Activated naive CD4-positive, alpha-beta T cell treated with anti-CD3 and anti-CD28 coated beads, Interleukin-2, amount 10 ng/mL, durations not matched to agents 7 days and 5 days (primary cell): ENCODE measurements around the gene GMPR2.
"Not testable (repeated sequence)": the region's sequence is repeated elsewhere in the genome, so short reads cannot be mapped to it uniquely, and the experiment has no call there.

Experiments used
- CTCF ChIA-PET: fragments of 350-600 bp; sonication (Branson Sonifier 250); formaldehyde crosslinking; loops from one replicate; lab custom pipeline; 2021; ENCODE audit warnings: antibody characterized with exemption; lab: Charles Lee
- DNase-seq: peaks from one replicate; pipeline ENCODE4 v3.0.0-alpha.2; 2020
- H3K27ac Mint-ChIP-seq: one replicate; pipeline ENCODE4 v1.8.0; 2021; ENCODE audit warnings: mild to moderate bottlenecking, moderate library complexity, mixed read lengths
- H3K27me3 Mint-ChIP-seq: one replicate; pipeline ENCODE4 v1.8.0; 2021; ENCODE audit warnings: mild to moderate bottlenecking, mixed read lengths
- H3K36me3 Mint-ChIP-seq: one replicate; pipeline ENCODE4 v1.8.0; 2021; ENCODE audit warnings: mixed read lengths
- H3K4me1 Mint-ChIP-seq: one replicate; pipeline ENCODE4 v1.8.0; 2021; ENCODE audit warnings: mixed read lengths
- H3K4me3 Mint-ChIP-seq: one replicate; pipeline ENCODE4 v1.8.0; 2021; ENCODE audit warnings: mild to moderate bottlenecking, moderate library complexity, mixed read lengths
- H3K9me3 Mint-ChIP-seq: one replicate; pipeline ENCODE4 v1.8.0; 2021; ENCODE audit warnings: mixed read lengths

The GMPR2 gene

GRCh38 chr14:24240110-24240918 lies 7.6 kb downstream of the GMPR2 start:
- no peaks in the 10 kb centered on the region for H3K27me3 Mint-ChIP-seq
- CTCF ChIA-PET = interaction anchor here (1.1 to 9.1 kb wide), 3 partner anchors 59 to 69 kb away, joined by 4 to 223 read pairs (median 17); partner anchors contain the start of genes CIDEB, DHRS1, LTB4R2 and NOP9
- H3K9me3 Mint-ChIP-seq = no peaks in the 10 kb centered on the region
- peak overlapping the region; percentile 81 for H3K4me3 Mint-ChIP-seq
- H3K36me3 Mint-ChIP-seq = peaks cover 59% of the 10 kb centered on the region
- peak overlapping the region; percentile 38 for H3K27ac Mint-ChIP-seq
- H3K4me1 Mint-ChIP-seq = peaks cover 71% of the 10 kb centered on the region
- DNase-seq = no peak

- CTCF ChIA-PET = interaction anchor here (0.7 to 9.1 kb wide), 26 partner anchors 8 to 189 kb away, joined by 3 to 223 read pairs (median 4); partner anchors contain the start of genes CHMP4A, CIDEB, DCAF11 and DHRS1
- H3K9me3 Mint-ChIP-seq = no peaks in the 10 kb centered on the region
- peak; percentile 96 for DNase-seq
- peak overlapping the region; percentile 97 for H3K27ac Mint-ChIP-seq
- peaks cover 42% of the 10 kb centered on the region for H3K36me3 Mint-ChIP-seq
- H3K4me1 Mint-ChIP-seq = peaks cover 67% of the 10 kb centered on the region
- no peaks in the 10 kb centered on the region for H3K27me3 Mint-ChIP-seq
- peak overlapping the region; percentile 81 for H3K4me3 Mint-ChIP-seq
Measured at GRCh38 chr14:24241829-24242443, 9.2 kb downstream of the GMPR2 start.

DNA sequence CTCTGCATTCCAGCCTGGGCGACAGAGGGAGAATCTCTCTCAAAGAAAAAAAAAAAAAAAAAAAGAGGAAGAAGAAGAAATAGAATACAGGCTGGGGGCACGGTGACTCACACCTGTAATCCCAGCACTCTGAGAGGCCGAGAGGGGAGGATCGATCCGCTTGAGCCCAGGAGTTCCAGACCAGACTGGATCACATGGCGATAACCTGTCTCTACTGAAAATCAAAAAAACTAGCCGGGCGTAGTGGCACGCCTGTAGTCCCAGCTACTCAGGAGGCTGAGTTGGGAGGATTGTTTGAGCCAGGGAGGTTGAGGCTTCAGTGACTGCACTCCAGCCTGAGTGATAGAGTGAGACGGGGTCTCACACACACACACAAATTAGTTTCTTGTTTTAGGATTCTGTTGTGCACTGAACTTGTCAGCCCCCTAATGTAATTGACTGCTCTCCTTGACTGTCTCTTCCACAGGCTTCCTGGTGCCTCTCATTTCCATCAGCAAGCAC lies 10.7 kb downstream of the GMPR2 start:
- H3K9me3 Mint-ChIP-seq = no peaks in the 10 kb centered on the region
- CTCF ChIA-PET = interaction anchor here (0.5 to 9.1 kb wide), 23 partner anchors 8 to 680 kb away, joined by 3 to 223 read pairs (median 5); partner anchors contain the start of genes CIDEB, DCAF11, DHRS1 and GMPR2
- H3K27ac Mint-ChIP-seq = peak overlapping the region; percentile 97
- H3K4me3 Mint-ChIP-seq = peak overlapping the region; percentile 81
- H3K36me3 Mint-ChIP-seq = peaks cover 28% of the 10 kb centered on the region
- H3K27me3 Mint-ChIP-seq = no peaks in the 10 kb centered on the region
- H3K4me1 Mint-ChIP-seq = peaks cover 66% of the 10 kb centered on the region
- no peak for DNase-seq

GRCh38 chr14:24245350-24245749 lies 12.6 kb downstream of the GMPR2 start:
- not testable (repeated sequence) for DNase-seq, H3K27ac Mint-ChIP-seq, H3K27me3 Mint-ChIP-seq, H3K9me3 Mint-ChIP-seq, H3K4me3 Mint-ChIP-seq
- Mint-ChIP-seq H3K4me1 (peaks cover 57% of the 10 kb centered on the region), H3K36me3 (peaks cover 13% of the 10 kb centered on the region)
- CTCF ChIA-PET = interaction anchor here (0.8 to 9.1 kb wide), 10 partner anchors 26 to 86 kb away, joined by 3 to 223 read pairs (median 5); partner anchors contain the start of genes CHMP4A, CIDEB, DHRS1 and LTB4R2

DNA sequence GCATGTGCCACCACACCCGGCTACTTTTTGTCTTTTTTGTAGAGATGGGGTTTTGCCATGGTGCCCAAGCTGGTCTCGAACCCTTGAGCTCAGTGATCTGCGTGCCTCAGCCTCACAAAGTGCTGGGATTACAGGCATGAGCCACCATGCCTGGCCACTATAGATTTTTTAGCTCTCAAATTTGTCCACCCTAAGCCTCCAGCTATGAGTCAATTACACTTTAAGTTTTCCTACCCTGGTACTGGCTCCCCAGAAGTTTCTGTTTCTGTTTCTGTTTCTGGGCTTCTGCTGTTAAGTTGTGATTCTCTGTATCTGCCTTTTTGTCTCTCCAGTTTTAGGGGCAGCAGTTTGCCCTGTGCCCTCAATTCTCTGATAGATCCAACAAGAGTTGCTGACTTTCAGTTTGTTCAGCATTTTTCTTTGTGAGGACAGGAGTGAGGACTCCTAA lies 14.1 kb downstream of the GMPR2 start:
- Mint-ChIP-seq H3K4me3 (peak overlapping the region; percentile 43), H3K27me3 (no peaks in the 10 kb centered on the region), H3K27ac (peak overlapping the region; percentile 90), H3K9me3 (no peaks in the 10 kb centered on the region), H3K4me1 (peaks cover 60% of the 10 kb centered on the region), H3K36me3 (peaks cover 6% of the 10 kb centered on the region)
- CTCF ChIA-PET = interaction anchor here (1.0 to 9.1 kb wide), 13 partner anchors 22 to 185 kb away, joined by 3 to 223 read pairs (median 9); partner anchors contain the start of genes CIDEB, DHRS1, LTB4R2 and NOP9
- DNase-seq = peak; percentile 48

- CTCF ChIA-PET = interaction anchor here (1.0 to 9.1 kb wide), 15 partner anchors 21 to 184 kb away, joined by 3 to 223 read pairs (median 6); partner anchors contain the start of genes CIDEB, DHRS1, LTB4R2 and NOP9
- Mint-ChIP-seq H3K36me3 (peaks cover 3% of the 10 kb centered on the region), H3K4me1 (peaks cover 57% of the 10 kb centered on the region), H3K27ac (peak overlapping the region; percentile 90), H3K4me3 (peak overlapping the region; percentile 2), H3K27me3 (no peaks in the 10 kb centered on the region), H3K9me3 (no peaks in the 10 kb centered on the region)
- no peak for DNase-seq
Measured at GRCh38 chr14:24247422-24247821, 14.7 kb downstream of the GMPR2 start.

DNA sequence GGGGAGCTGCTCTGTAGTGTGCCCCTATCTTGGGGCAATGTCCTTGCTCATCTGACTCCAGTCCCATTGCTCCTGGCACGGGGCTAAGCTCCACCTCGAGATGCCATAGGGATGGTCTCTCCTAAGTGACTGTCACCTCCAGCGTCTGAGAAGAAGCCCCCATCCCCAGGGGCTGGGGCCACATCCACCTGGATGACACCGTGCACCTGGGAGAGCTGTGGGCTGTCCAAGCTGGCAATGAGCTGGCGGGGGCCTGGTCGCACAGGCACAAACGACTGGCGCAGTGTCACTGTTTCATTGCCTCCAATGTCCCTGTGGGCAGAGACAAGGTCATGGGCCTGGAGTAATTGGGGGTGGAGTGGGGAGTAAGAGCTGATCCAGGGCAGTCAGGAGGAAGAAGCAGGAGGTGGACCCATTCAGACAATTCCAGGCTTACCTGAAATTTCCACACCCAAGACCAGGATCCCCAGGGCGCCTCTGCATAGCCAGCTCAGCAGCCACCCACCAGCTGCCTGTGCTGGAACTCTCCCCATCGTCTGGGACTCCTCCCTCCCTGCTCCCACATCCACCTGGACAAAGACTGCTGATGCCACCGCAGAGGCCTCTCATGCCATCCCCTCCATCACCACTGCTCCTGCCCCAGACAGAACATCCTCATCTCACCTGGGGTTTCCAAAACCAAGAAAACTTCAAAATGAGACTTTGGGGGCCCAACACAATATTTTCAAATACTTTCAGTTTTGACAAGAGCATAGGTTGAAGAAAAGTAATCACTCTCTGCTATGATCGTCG lies 16.7 kb downstream of the GMPR2 start:
- peaks cover 9% of the 10 kb centered on the region for H3K36me3 Mint-ChIP-seq
- H3K4me3 Mint-ChIP-seq = no peak overlapping the region
- H3K27ac Mint-ChIP-seq = no peak overlapping the region
- DNase-seq = no peak
- CTCF ChIA-PET = interaction anchor here (0.9 to 9.1 kb wide), 5 partner anchors 22 to 182 kb away, joined by 3 to 223 read pairs (median 4); partner anchors contain the start of genes CIDEB, DHRS1, NOP9 and RABGGTA
- no peaks in the 10 kb centered on the region for H3K9me3 Mint-ChIP-seq
- peaks cover 45% of the 10 kb centered on the region for H3K4me1 Mint-ChIP-seq
- no peaks in the 10 kb centered on the region for H3K27me3 Mint-ChIP-seq

DNA sequence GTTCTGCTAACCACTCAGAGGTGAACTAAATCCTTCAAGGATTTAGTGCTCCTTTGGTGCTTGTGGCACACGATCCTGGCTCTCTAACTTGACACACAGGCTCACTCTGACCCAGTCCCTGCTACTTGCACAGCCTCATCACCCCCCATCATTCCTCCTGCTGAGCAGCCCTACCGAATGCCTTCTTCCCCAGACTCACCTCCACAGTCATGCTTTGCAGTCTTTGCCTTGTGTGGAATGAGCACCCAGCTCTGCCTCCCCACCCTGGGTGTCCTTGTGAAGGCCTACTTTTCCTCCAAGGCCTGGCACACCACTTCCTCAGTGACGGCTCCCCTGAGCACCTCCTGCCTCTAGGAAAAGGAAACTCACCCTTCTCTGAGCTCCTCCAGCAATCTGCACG lies 17.6 kb downstream of the GMPR2 start:
- Mint-ChIP-seq H3K36me3 (peaks cover 9% of the 10 kb centered on the region), H3K4me3 (no peak overlapping the region), H3K9me3 (no peaks in the 10 kb centered on the region), H3K4me1 (peaks cover 40% of the 10 kb centered on the region), H3K27me3 (no peaks in the 10 kb centered on the region), H3K27ac (peak overlapping the region; percentile 53)
- CTCF ChIA-PET = interaction anchor here (1.0 to 2.7 kb wide), 8 partner anchors 8 to 181 kb away, joined by 3 to 15 read pairs (median 6); partner anchors contain the start of genes CIDEB, RABGGTA and TINF2
- no peak for DNase-seq

- Mint-ChIP-seq H3K9me3 (no peaks in the 10 kb centered on the region), H3K36me3 (peaks cover 9% of the 10 kb centered on the region), H3K27ac (no peak overlapping the region), H3K27me3 (no peaks in the 10 kb centered on the region), H3K4me3 (no peak overlapping the region), H3K4me1 (peaks cover 35% of the 10 kb centered on the region)
- DNase-seq = no peak
- CTCF ChIA-PET = interaction anchor here (0.7 to 2.7 kb wide), 7 partner anchors 9 to 82 kb away, joined by 3 to 15 read pairs (median 4); partner anchors contain the start of genes CIDEB, RABGGTA and TINF2
Measured at GRCh38 chr14:24251880-24252288, 19.2 kb downstream of the GMPR2 start.

- Mint-ChIP-seq H3K36me3 (peaks cover 9% of the 10 kb centered on the region), H3K4me1 (peaks cover 30% of the 10 kb centered on the region), H3K27me3 (no peaks in the 10 kb centered on the region), H3K27ac (no peak overlapping the region), H3K4me3 (no peak overlapping the region), H3K9me3 (no peaks in the 10 kb centered on the region)
- DNase-seq = no peak
- CTCF ChIA-PET = interaction anchor here (0.7 to 2.7 kb wide), 5 partner anchors 10 to 60 kb away, joined by 3 to 12 read pairs (median 4); partner anchors contain the start of genes CIDEB, RABGGTA and TINF2
Measured at GRCh38 chr14:24252289-24253124, 19.8 kb downstream of the GMPR2 start.

DNA sequence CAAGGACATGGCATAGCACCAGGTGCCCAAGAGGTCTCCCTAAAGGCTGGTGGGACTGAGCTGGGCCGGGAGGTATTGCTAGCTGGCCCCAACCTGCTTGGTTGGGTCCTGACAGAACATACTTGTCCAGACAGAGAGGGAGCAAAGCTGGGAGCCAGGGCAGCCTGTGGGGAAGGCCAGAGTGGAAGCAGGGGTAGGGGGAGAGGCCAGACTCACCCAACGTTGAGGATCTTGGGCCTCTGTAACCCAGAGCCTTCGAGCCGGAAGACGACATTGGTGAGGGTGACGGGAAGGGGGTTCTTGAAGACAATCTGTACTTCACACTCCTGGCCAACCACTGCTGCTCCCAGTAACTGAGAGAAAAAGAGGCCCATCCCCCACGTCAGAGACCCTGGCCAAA lies 21.2 kb downstream of the GMPR2 start:
- H3K4me1 Mint-ChIP-seq = peaks cover 20% of the 10 kb centered on the region
- H3K9me3 Mint-ChIP-seq = no peaks in the 10 kb centered on the region
- no peak overlapping the region for H3K27ac Mint-ChIP-seq
- no peak for DNase-seq
- CTCF ChIA-PET = no interaction called here
- peaks cover 7% of the 10 kb centered on the region for H3K36me3 Mint-ChIP-seq
- no peak overlapping the region for H3K4me3 Mint-ChIP-seq
- no peaks in the 10 kb centered on the region for H3K27me3 Mint-ChIP-seq

DNA sequence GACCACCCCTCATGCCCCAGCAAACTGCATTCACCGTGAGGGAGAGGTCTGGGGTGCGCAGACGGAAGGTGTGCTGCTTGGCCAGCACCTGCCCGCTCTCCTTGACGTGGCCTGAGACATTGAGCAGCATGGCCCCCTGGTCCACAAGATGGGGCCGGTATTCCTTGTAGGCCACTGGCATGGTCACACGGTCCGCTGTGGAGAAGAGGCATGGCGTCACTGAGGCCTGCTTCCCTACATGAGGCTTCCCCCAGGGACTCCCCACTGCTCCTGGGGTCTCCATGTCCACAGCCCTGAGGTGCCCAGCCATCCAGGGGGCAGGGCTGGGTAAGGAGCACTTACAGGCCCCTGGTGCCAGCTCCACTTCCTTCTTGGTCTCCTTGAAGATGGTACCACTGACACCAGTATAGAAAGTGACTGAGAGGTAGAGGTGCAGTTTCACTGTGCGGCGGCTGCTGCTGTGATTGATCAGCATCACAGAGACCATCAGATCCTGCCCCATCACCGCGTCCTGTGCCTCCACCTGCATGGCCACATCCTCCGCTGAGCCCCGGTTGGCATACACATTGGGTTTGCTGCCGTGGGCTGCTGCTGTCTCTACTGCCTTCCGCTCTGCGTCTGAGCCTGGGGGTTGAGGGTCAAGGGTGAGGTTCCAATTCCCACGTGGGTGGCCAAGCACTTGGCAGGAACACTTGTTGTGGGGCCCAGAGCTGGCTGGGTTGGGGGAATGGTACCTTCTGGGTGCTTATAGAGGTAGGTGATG lies 22.1 kb downstream of the GMPR2 start:
- Mint-ChIP-seq H3K4me1 (peaks cover 17% of the 10 kb centered on the region), H3K4me3 (no peak overlapping the region), H3K27ac (no peak overlapping the region), H3K36me3 (peaks cover 5% of the 10 kb centered on the region), H3K9me3 (no peaks in the 10 kb centered on the region), H3K27me3 (no peaks in the 10 kb centered on the region)
- no peak for DNase-seq
- CTCF ChIA-PET = interaction anchor here (0.6 to 1.0 kb wide), 2 partner anchors 13 to 42 kb away, joined by 3 to 4 read pairs; partner anchors contain the start of gene TINF2
